GM21381 (cell line): ENCODE data around the gene TFDP2.

ENCODE experiments used
- ATAC-seq: cut with Tn5 transposase; IDR thresholded peaks from one replicate; pipeline ENCODE4 v1.9.1; 2021; ENCODE audit warnings: mild to moderate bottlenecking, moderate library complexity; ENCODE audit not compliant: unreplicated experiment

The TFDP2 gene

DNA sequence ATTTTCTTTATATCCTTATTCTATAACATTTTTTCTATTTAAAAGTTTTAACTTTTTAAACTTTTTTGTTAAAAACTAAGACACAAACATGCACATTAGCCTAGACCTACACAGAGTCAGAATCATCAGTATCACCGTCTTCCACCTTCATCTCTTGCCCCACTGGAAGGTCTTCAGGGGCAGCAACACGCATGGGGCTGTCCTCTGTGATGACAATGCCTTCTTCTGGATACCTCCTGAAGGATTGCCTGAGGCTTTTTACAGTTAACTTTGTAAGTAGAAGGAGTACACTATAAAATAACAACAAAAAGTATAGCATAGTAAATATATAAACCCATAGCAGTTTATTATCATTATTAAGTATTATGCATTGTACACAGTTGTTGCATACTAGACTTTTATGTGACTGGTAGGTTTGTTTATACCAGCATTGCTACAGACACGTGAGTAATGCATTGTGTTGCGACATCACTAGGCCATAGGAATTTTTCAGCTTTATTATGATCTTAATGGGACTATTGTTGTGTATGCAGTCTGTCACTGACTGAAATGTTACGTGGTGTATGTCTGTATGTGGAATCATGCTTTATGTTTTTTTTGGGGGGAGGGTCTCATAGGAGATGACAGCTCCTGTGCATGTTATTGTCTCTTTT, 254.7 kb downstream of the TFDP2 start:
- no peak for ATAC-seq
